H1 (cell line): ENCODE results near the gene AP3M1. TPM values are rescaled to one million over a fixed set of nuclear protein-coding genes. Genes with fewer than 3 reads are reported as not detected.

ENCODE experiments used
- ASH2L ChIP-seq: fragments of 200-600, 300-600 bp; sonication (generic); IDR thresholded peaks from one replicate; pipeline ENCODE4 v1.7.1; 2017; ENCODE audit warnings: low read length
- BACH1 ChIP-seq: IDR thresholded peaks from 2 replicates; pipeline ENCODE4 v1.6.1; 2012; ENCODE audit warnings: low read length, improper control_type of control experiment
- CEBPB ChIP-seq: IDR thresholded peaks from 2 replicates; pipeline ENCODE4 v1.6.1; 2012; ENCODE audit warnings: low read depth, low read length
- CHD2 ChIP-seq: IDR thresholded peaks from 2 replicates; pipeline ENCODE4 v1.6.1; 2012; ENCODE audit warnings: low read length, improper control_type of control experiment
- CREB1 ChIP-seq: IDR thresholded peaks from 2 replicates; pipeline ENCODE4 v1.6.1; 2012; ENCODE audit warnings: inconsistent platforms
- E2F6 ChIP-seq: IDR thresholded peaks from 2 replicates; pipeline ENCODE4 v1.6.1; 2012; ENCODE audit warnings: inconsistent platforms
- GTF2F1 ChIP-seq: IDR thresholded peaks from 2 replicates; pipeline ENCODE4 v1.6.1; 2012; ENCODE audit warnings: low read depth, low read length, improper control_type of control experiment, borderline replicate concordance
- HDAC2 ChIP-seq, 2 experiments: fragments of 300-600 bp in 1 of 2; sonication (generic) in 1 of 2; IDR thresholded peaks; 2 replicates each; pipeline ENCODE4 v1.6.1; 2011 to 2012; ENCODE audit warnings: low read depth in 2 of 2, low read length in 2 of 2, mild to moderate bottlenecking in 2 of 2, moderate library complexity in 2 of 2, borderline replicate concordance in 1 of 2, inconsistent platforms in 1 of 2
- HDAC6 ChIP-seq: IDR thresholded peaks from one replicate; pipeline ENCODE4 v1.7.1; 2012; ENCODE audit warnings: low read depth, mild to moderate bottlenecking, inconsistent platforms, low read length, moderate library complexity
- JUND ChIP-seq: IDR thresholded peaks from 2 replicates; pipeline ENCODE4 v1.6.1; 2011; ENCODE audit warnings: mild to moderate bottlenecking, improper control_type of control experiment, low read length
- KDM1A ChIP-seq: fragments of 200-600, 300-600 bp; sonication (generic); IDR thresholded peaks from 2 replicates; pipeline ENCODE4 v1.7.1; 2016; ENCODE audit warnings: mild to moderate bottlenecking, low read length, borderline replicate concordance
- MAFK ChIP-seq: IDR thresholded peaks from 2 replicates; pipeline ENCODE4 v1.6.1; 2012; ENCODE audit warnings: low read depth, mild to moderate bottlenecking, improper control_type of control experiment, low read length
- MAX ChIP-seq: IDR thresholded peaks from 2 replicates; pipeline ENCODE4 v1.6.1; 2012; ENCODE audit warnings: inconsistent platforms
- RBBP5 ChIP-seq: IDR thresholded peaks from 2 replicates; pipeline ENCODE4 v1.7.1; 2012; ENCODE audit warnings: low read depth, mild to moderate bottlenecking, inconsistent platforms, low read length, moderate library complexity, borderline replicate concordance
- RFX5 ChIP-seq: IDR thresholded peaks from 2 replicates; pipeline ENCODE4 v1.6.1; 2011; ENCODE audit warnings: low read depth, low read length, improper control_type of control experiment, borderline replicate concordance
- SIN3A ChIP-seq, 2 experiments: IDR thresholded peaks in 1 of 2; conservative IDR thresholded peaks in 1 of 2; 2 replicates each; pipeline ENCODE4 v1.6.1; 2011 to 2012; ENCODE audit warnings: low read length in 2 of 2, improper control_type of control experiment in 1 of 2, low read depth in 1 of 2, mild to moderate bottlenecking in 1 of 2
- SP4 ChIP-seq: IDR thresholded peaks from 2 replicates; pipeline ENCODE4 v1.6.1; 2012; ENCODE audit warnings: low read length, inconsistent platforms
- SRF ChIP-seq: IDR thresholded peaks from 2 replicates; pipeline ENCODE4 v1.6.1; 2011; ENCODE audit warnings: mild to moderate bottlenecking, low read depth, low read length, moderate library complexity
- TAF1 ChIP-seq: IDR thresholded peaks from 2 replicates; pipeline ENCODE4 v1.6.1; 2011; ENCODE audit warnings: mild to moderate bottlenecking, low read depth, low read length
- TAF7 ChIP-seq: optimal IDR thresholded peaks from 2 replicates; pipeline ENCODE3; 2011; ENCODE audit warnings: low read depth, mild to moderate bottlenecking, inconsistent platforms, low read length, moderate library complexity, borderline replicate concordance
- TBP ChIP-seq: IDR thresholded peaks from 2 replicates; pipeline ENCODE4 v1.6.1; 2011; ENCODE audit warnings: low read depth, low read length, improper control_type of control experiment
- TCF12 ChIP-seq: IDR thresholded peaks from 2 replicates; pipeline ENCODE4 v1.6.1; 2011; ENCODE audit warnings: low read depth, mild to moderate bottlenecking, low read length
- TEAD4 ChIP-seq: IDR thresholded peaks from 2 replicates; pipeline ENCODE4 v1.6.1; 2012; ENCODE audit warnings: low read depth, low read length, inconsistent platforms, mixed read lengths
- ZNF274 ChIP-seq: IDR thresholded peaks from 2 replicates; pipeline ENCODE4 v1.7.0; 2012; ENCODE audit warnings: low read length, borderline replicate concordance; ENCODE audit errors: extremely low read depth
- polyA plus RNA-seq, 7 experiments: library from polyadenylated mRNA; depleted of rRNA in 3 of 7; stranded (reverse) in 5 of 7; unstranded in 2 of 7; fragments of >200 nt in 5 of 7; fragments of 200-250 nt in 2 of 7; gene quantifications; 1 replicate in 5 of 7; 2 replicates in 1 of 7; 4 replicates in 1 of 7; pipeline versions ENCODE4 v1.2.1 to v1.2.3, GENCODE V29; 2011 to 2013; ENCODE audit warnings: missing spikeins in 2 of 7, mixed read lengths in 2 of 7
- total RNA-seq: library from RNA; stranded (reverse); fragmentation: NEBNext Ultra II Directional; extraction: Animal tissue kit (Norgen Biotek cat#: 25700); gene quantifications from 2 replicates; pipeline ENCODE4 v1.2.1, GENCODE V29; 2021

Gene AP3M1
- total and polyA plus RNA-seq, 2 of the 8 experiments (the other 6 are each of a cell fraction or from before 2014, with no cell fraction given) = 23.9 to 38.9 TPM

GRCh38 chr10:74150204-74150989, at the start of gene AP3M1 (continued):
- TF ChIP-seq SIN3A (conservative IDR thresholded peaks at IDR 0.05 in 1 of 2, IDR thresholded peaks at IDR 0.05 in 1 of 2; ENCODE audit: low read depth in 1 of 2, low read length in 2 of 2) = 0 out of 4 replicates have a peak, but pooled peaks of 1 of the 2 experiments have one; percentile 76
- TF ChIP-seq SP4 = peak; percentile 100
- no peak for TF ChIP-seq RFX5
- peak; percentile 72 for TF ChIP-seq E2F6
- no peak; a peak in 1 of 4 replicates for TF ChIP-seq HDAC2 (IDR thresholded peaks at IDR 0.05; ENCODE audit: borderline replicate concordance in 1 of 2, low read depth in 2 of 2, low read length in 2 of 2)
- no peak for TF ChIP-seq HDAC6
- TF ChIP-seq CHD2 = no peak
- no peak for TF ChIP-seq MAFK
- TF ChIP-seq RBBP5 = peak; percentile 41; the same call in 1 of the 2 replicates
- TF ChIP-seq TAF7 = peak; percentile 21
- TF ChIP-seq BACH1 = no peak
- TF ChIP-seq CREB1 = peak; percentile 77
- no peak for TF ChIP-seq ZNF274
- TF ChIP-seq TCF12 = 0 out of 2 replicates have a peak, but pooled peaks have one; percentile 39
- no peak for TF ChIP-seq JUND
- TF ChIP-seq CEBPB = no peak
- no peak for TF ChIP-seq SRF
- TF ChIP-seq GTF2F1 = no peak
- no peak for TF ChIP-seq TEAD4
- TF ChIP-seq MAX = peak; percentile 7; the same call in 1 of the 2 replicates
- no peak; the same call in 1 of the 2 replicates for TF ChIP-seq TAF1
- no peak for TF ChIP-seq TBP
- 0 out of 2 replicates have a peak, but pooled peaks have one; percentile 10 for TF ChIP-seq KDM1A
- TF ChIP-seq ASH2L = no peak
